NCI-H69 (cell line): ENCODE measurements around the gene IL37.

Source experiments
- DNase-seq: peaks from one replicate; lab custom pipeline; 2025; lab: John Stamatoyannopoulos, UW

Gene IL37

GRCh38 chr2:112960230-112960825, 49.4 kb downstream of the IL37 start:
- DNase-seq, result no peak

DNA sequence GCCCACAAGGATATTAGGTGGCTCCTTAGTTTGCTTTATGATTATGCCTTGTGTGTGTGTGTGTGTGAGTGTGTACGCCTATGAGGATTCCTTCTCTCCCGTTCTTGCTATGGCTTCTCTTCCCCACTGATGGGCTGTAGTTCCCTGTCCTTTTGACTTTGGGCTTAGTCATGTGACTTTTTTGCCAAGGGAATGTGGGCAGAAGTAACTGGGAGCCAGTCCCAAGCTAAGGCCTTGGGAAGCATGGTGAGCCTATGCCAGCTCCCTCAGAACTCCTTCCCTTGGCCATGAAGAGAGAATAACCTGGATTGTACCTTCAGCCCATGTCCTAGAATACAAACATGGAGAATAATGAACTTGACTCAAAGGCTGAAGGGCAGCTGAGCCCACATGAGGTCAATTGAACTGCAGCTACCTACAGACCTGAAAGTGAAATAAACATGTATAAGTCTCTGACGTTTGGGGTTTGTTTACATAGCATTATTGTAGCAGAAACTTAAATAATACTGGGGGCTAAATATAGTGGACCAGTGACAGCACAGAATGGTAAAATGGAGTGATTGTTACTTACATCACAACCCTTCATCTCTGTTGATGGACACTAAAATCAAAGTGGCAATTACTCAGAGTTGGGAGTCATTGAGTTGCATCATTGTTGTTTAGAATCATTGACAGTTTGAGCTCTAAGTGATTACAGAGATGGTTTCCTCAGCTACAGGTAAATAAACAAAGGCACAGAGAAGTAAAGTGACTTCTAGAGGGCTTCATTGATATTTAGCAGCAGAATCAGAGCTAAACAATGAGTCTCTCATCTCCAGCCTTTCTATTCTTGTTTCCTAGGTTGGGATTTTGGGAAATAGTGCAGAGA, 51.6 kb downstream of the IL37 start:
- no peak for DNase-seq

DNA sequence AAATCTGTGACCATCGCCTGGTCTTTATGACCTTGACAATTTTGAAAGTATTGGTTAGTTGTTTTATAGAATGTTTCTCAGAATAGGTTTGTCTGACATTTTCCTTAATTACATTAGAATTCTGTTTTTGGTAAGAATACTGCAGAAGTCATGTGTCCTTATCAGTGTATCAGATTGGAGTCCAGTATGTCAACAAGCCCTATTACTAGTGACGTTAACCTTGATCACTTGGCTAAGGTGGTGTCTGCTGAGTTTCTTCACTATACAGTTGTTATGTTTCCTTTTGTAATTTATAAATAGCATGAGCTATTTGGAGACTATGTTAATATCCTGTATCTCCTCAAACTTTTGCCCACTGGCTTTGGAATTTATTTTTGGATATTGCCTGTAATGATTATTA, 56.1 kb downstream of the IL37 start:
- no peak for DNase-seq
